ENCODE results near the gene ANKRD40.

DNA sequence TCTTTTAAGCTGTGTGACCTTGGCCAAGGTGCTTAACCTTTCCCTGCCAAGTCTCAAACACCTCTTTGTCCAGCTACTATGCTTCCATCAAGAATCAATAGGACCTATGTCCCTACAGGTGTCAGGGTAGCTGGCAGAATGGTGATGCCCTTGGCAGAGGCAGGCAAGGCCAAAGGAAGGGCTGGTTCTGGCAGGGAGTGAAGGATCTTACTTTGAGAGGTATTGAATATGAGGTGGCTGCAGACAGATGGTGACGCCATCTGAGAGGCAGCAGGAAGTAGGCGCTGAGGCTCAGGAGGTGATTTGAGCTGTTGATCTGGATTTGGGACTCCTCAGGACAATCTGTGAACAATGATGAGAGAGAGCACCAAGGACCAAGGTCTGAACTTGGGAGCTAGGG is 60.5 kb downstream of the ANKRD40 start:
- TF ChIP-seq GATA2 (IDR thresholded peaks at IDR 0.05; ENCODE audit: low read depth, low read length) (no peak), GATA3 (IDR thresholded peaks at IDR 0.05; ENCODE audit: low read depth, low read length) (no peak)
